ENCODE measurements around the gene MGAT5. TPM values are rescaled to one million over a fixed set of nuclear protein-coding genes. Genes with fewer than 3 reads are reported as not detected.

Gene MGAT5
- total RNA-seq, 2 experiments from 2014 or later: 48.2 to 56.7 TPM

- peaks cover 2% of the 10 kb centered on the region for H3K4me1 Mint-ChIP-seq
- H3K4me3 Mint-ChIP-seq: no peak overlapping the region
- H3K27me3 Mint-ChIP-seq: no peaks in the 10 kb centered on the region
- H3K9me3 Mint-ChIP-seq: no peaks in the 10 kb centered on the region
- DNase-seq: no peak
- H3K36me3 Mint-ChIP-seq (ENCODE audit: low read depth): peaks cover 34% of the 10 kb centered on the region
- POLR2A ChIA-PET: no interaction called here
- H3K27ac Mint-ChIP-seq: no peak overlapping the region
- CTCF ChIA-PET: no interaction called here
Observed at GRCh38 chr2:134344954-134345697, 91.3 kb downstream of the MGAT5 start.

- Mint-ChIP-seq H3K4me3 (no peak overlapping the region), H3K36me3 (ENCODE audit: low read depth) (peaks cover 43% of the 10 kb centered on the region), H3K4me1 (peaks cover 2% of the 10 kb centered on the region), H3K27me3 (no peaks in the 10 kb centered on the region), H3K9me3 (no peaks in the 10 kb centered on the region), H3K27ac (no peak overlapping the region)
- no peak for DNase-seq
- POLR2A ChIA-PET: no interaction called here
- CTCF ChIA-PET: no interaction called here
Observed at GRCh38 chr2:134346141-134346540, 92.3 kb downstream of the MGAT5 start.

- no peak overlapping the region for H3K4me3 Mint-ChIP-seq
Observed at GRCh38 chr2:134347756-134348155, 93.9 kb downstream of the MGAT5 start.

GRCh38 chr2:134348239-134348638 lies 94.4 kb downstream of the MGAT5 start:
- Mint-ChIP-seq H3K9me3 (no peaks in the 10 kb centered on the region), H3K36me3 (ENCODE audit: low read depth) (peaks cover 41% of the 10 kb centered on the region), H3K4me3 (no peak overlapping the region), H3K27ac (no peak overlapping the region), H3K27me3 (no peaks in the 10 kb centered on the region), H3K4me1 (peaks cover 2% of the 10 kb centered on the region)
- ChIA-PET CTCF (no interaction called here), POLR2A (no interaction called here)
- no peak for DNase-seq

More at GRCh38 chr2:134347756-134348155, 93.9 kb downstream of the MGAT5 start:
- H3K4me1 Mint-ChIP-seq: peaks cover 2% of the 10 kb centered on the region
- H3K9me3 Mint-ChIP-seq: no peaks in the 10 kb centered on the region
- DNase-seq: no peak
- H3K36me3 Mint-ChIP-seq (ENCODE audit: low read depth): peaks cover 42% of the 10 kb centered on the region
- CTCF ChIA-PET: interaction anchor here (1.0 kb wide), 1 partner anchor 18 kb away, joined by 4 read pairs; no protein-coding TSS in a partner anchor
- POLR2A ChIA-PET: no interaction called here
- H3K27ac Mint-ChIP-seq: no peak overlapping the region
- H3K27me3 Mint-ChIP-seq: no peaks in the 10 kb centered on the region

- Mint-ChIP-seq H3K4me3 (no peak overlapping the region), H3K36me3 (ENCODE audit: low read depth) (peaks cover 39% of the 10 kb centered on the region), H3K9me3 (no peaks in the 10 kb centered on the region), H3K27me3 (no peaks in the 10 kb centered on the region), H3K27ac (no peak overlapping the region), H3K4me1 (peaks cover 2% of the 10 kb centered on the region)
- CTCF ChIA-PET: interaction anchor here (1.3 kb wide), 1 partner anchor 33 kb away, joined by 5 read pairs; no protein-coding TSS in a partner anchor
- DNase-seq: no peak
- POLR2A ChIA-PET: no interaction called here
Observed at GRCh38 chr2:134348760-134349159, 94.9 kb downstream of the MGAT5 start.

DNA sequence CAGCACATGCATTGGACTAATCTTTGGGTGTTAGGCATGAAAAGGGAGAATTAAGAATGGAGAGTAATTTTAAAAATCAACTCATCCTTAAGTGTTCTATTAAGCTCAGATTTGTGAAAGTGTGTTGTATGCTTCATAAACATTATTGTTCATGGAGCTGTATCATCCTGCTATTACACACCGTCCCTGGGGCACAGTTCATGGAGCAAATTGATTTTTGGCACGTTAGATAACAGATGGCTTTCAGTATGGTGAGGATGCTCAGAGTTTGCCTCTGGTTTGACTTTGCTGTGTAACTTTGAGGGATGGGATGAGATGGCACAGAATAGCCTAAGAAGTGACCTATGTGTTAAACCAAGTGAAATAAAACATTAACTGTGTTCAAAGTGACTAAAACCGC lies 97.1 kb downstream of the MGAT5 start:
- no peaks in the 10 kb centered on the region for H3K9me3 Mint-ChIP-seq
- H3K27me3 Mint-ChIP-seq: no peaks in the 10 kb centered on the region
- peaks cover 2% of the 10 kb centered on the region for H3K4me1 Mint-ChIP-seq
- H3K4me3 Mint-ChIP-seq: no peak overlapping the region
- ChIA-PET CTCF (no interaction called here), POLR2A (no interaction called here)
- peaks cover 27% of the 10 kb centered on the region for H3K36me3 Mint-ChIP-seq (ENCODE audit: low read depth)
- H3K27ac Mint-ChIP-seq: no peak overlapping the region
- no peak for DNase-seq

DNA sequence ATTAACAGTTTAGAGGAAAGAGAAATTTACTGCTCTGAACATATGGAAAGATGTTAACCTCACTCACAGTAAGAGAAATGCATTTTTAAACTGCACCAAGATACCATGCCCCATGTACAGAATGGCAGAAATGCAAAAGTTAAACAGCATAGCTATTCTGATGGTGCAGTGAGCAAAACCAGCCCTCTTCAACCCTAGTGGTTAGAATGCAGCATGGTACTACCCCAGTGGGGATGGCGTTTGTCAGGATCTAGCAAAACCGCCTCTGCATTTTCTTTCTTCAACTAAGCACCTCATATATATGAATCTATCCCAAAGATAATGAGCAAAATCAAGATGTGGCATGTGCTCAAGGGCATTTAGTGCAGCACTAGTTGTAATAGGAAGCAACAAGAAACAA lies 98.0 kb downstream of the MGAT5 start:
- no peak for DNase-seq
- Mint-ChIP-seq H3K36me3 (ENCODE audit: low read depth) (peaks cover 29% of the 10 kb centered on the region), H3K27me3 (no peaks in the 10 kb centered on the region), H3K27ac (no peak overlapping the region), H3K9me3 (no peaks in the 10 kb centered on the region), H3K4me3 (no peak overlapping the region), H3K4me1 (peaks cover 2% of the 10 kb centered on the region)
- CTCF ChIA-PET: no interaction called here
- POLR2A ChIA-PET: no interaction called here

GRCh38 chr2:134352844-134353243 lies 99.0 kb downstream of the MGAT5 start:
- Mint-ChIP-seq H3K27ac (no peak overlapping the region), H3K4me1 (peaks cover 2% of the 10 kb centered on the region), H3K27me3 (no peaks in the 10 kb centered on the region), H3K36me3 (ENCODE audit: low read depth) (peaks cover 32% of the 10 kb centered on the region), H3K9me3 (no peaks in the 10 kb centered on the region), H3K4me3 (no peak overlapping the region)
- ChIA-PET POLR2A (no interaction called here), CTCF (no interaction called here)
- DNase-seq: no peak

DNA sequence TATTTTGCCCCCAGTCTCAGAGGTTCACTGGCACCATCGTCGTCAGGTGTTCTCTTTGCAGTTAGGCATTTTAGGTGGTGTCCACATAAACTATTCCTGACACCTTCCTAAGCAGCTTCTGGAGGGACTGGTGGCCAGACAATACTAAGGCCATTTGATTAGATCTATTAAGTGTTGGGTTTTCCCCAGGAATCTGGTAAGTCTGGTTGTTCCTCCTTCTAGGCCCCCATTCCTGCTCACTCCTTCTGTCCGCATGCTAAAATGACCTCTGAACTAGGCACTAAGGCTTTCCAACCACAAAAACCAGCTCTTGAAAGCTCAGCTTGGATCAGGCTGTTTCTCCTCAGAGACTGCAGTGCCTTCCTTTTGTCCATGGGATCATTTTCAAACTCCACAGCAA lies 100.7 kb downstream of the MGAT5 start:
- H3K4me3 Mint-ChIP-seq: no peak overlapping the region
- H3K36me3 Mint-ChIP-seq (ENCODE audit: low read depth): peaks cover 31% of the 10 kb centered on the region
- DNase-seq: no peak
- H3K27ac Mint-ChIP-seq: no peak overlapping the region
- H3K27me3 Mint-ChIP-seq: no peaks in the 10 kb centered on the region
- H3K4me1 Mint-ChIP-seq: no peaks in the 10 kb centered on the region
- no peaks in the 10 kb centered on the region for H3K9me3 Mint-ChIP-seq
- POLR2A ChIA-PET: no interaction called here
- CTCF ChIA-PET: no interaction called here

DNA sequence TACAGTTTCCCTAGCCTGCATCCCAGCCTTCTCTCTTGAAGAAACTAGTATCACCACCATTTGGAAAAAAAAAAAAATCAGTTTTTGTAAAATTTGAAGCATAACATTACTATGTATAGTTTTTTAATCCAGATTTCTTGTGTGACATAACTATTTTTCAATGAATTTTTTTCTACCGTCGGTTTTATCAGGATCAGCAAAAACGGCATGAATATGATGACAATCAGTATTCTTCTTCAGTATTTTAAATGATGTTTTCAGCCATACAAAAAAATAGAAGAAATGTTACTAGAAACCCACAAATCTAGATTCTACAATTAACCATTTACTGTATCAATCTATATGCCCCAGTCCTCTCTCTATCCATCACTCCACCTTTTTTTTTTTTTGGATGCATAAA lies 103.9 kb downstream of the MGAT5 start:
- H3K4me3 Mint-ChIP-seq: no peak overlapping the region
- no peak for DNase-seq
- POLR2A ChIA-PET: no interaction called here
- H3K27ac Mint-ChIP-seq: no peak overlapping the region
- no peaks in the 10 kb centered on the region for H3K4me1 Mint-ChIP-seq
- CTCF ChIA-PET: no interaction called here
- no peaks in the 10 kb centered on the region for H3K9me3 Mint-ChIP-seq
- H3K27me3 Mint-ChIP-seq: no peaks in the 10 kb centered on the region
- H3K36me3 Mint-ChIP-seq (ENCODE audit: low read depth): peaks cover 23% of the 10 kb centered on the region

DNA sequence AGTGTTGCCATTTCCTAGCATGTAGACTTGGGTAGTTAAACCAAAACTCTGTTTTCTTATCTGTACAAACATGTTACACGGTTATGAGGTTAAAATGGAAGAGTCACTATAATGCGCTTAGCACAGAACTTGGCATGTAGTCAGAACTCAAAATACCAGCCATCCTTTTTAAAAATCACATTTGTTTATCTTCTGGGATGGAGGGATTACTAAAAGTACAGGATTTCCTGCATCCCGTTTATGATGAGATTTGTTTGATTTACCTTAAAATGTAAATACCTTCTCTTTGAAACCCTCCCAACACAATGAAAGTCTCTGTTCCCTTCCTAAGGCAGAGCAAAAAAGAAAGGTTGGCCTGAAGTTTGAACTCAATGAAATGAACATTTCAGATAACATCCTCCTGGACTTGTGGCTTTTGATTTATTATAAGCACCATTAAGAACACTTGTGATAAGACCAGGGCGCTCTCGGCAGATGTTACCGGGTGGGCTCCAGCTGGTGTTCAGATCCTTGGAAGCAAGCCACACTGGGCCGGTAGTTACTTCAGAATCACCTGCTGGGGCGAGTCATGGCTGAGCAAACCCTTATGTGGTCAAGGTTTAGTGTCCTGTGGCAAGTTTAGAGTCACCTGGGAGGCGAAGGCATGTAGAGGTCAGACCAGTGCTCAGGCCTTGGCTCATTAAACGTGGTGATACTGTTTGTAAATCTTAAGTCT lies 105.7 kb downstream of the MGAT5 start:
- no peaks in the 10 kb centered on the region for H3K4me1 Mint-ChIP-seq
- CTCF ChIA-PET: no interaction called here
- POLR2A ChIA-PET: no interaction called here

GRCh38 chr2:134360745-134361487 lies 107.0 kb downstream of the MGAT5 start:
- Mint-ChIP-seq H3K27ac (no peak overlapping the region), H3K36me3 (ENCODE audit: low read depth) (peaks cover 40% of the 10 kb centered on the region)

More for the DNA sequence above, 105.7 kb downstream of the MGAT5 start:
- H3K27ac Mint-ChIP-seq: no peak overlapping the region
- no peaks in the 10 kb centered on the region for H3K9me3 Mint-ChIP-seq
- H3K36me3 Mint-ChIP-seq (ENCODE audit: low read depth): peaks cover 34% of the 10 kb centered on the region
- no peak overlapping the region for H3K4me3 Mint-ChIP-seq
- no peaks in the 10 kb centered on the region for H3K27me3 Mint-ChIP-seq
- no peak for DNase-seq

DNA sequence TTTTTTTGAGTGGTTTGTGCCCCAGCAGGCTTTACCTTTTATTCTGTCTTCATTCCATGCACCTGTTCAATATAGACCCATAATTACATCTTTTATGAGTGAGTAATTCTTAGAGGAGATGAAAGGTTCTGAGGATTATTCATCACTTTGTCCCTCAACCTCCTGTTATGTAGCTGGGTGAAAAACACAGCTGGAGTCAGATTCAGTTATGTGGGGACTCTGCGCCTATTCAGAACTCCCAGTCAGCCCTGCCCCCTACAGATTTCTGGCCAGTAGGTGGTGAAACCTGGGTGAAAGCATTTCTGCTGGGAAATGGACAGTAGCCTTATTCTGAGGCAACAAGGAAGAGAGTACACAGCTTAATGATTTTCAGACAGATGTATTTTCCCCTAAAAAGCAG lies 107.8 kb downstream of the MGAT5 start:
- no peaks in the 10 kb centered on the region for H3K9me3 Mint-ChIP-seq
- no peak overlapping the region for H3K27ac Mint-ChIP-seq
- H3K4me3 Mint-ChIP-seq: no peak overlapping the region
- ChIA-PET CTCF (no interaction called here), POLR2A (no interaction called here)
- no peaks in the 10 kb centered on the region for H3K4me1 Mint-ChIP-seq
- H3K36me3 Mint-ChIP-seq (ENCODE audit: low read depth): peaks cover 40% of the 10 kb centered on the region
- no peak for DNase-seq
- no peaks in the 10 kb centered on the region for H3K27me3 Mint-ChIP-seq

More at GRCh38 chr2:134360745-134361487, 107.0 kb downstream of the MGAT5 start:
- Mint-ChIP-seq H3K27me3 (no peaks in the 10 kb centered on the region), H3K4me1 (no peaks in the 10 kb centered on the region), H3K4me3 (no peak overlapping the region), H3K9me3 (no peaks in the 10 kb centered on the region)
- DNase-seq: no peak
- CTCF ChIA-PET: no interaction called here
- POLR2A ChIA-PET: no interaction called here
